WTC11 (cell line): ENCODE results near the gene KRTAP25-1.

ENCODE experiments used
- CTCF ChIP-seq: fragments of 200-600 bp; IDR thresholded peaks from 2 replicates; pipeline ENCODE4 v1.8.0; 2022; ENCODE audit warnings: antibody characterized with exemption
- JUN ChIP-seq: sonication (generic); formaldehyde crosslinking; IDR thresholded peaks from 2 replicates; pipeline ENCODE4 v1.8.0; 2023; ENCODE audit warnings: mild to moderate bottlenecking, missing genetic modification reagents

GRCh38 chr21:30257773-30258172 is 31.5 kb downstream of the KRTAP25-1 start:
- no peak for TF ChIP-seq JUN (CRISPR knock-in tag)
- peak; percentile 61 for TF ChIP-seq CTCF
